ENCODE results near the gene PLPPR1.

PLPPR1 gene

GRCh38 chr9:101366038-101366756 lies 337.7 kb downstream of the PLPPR1 start:
- no peak for TF ChIP-seq CTCF (IDR thresholded peaks at IDR 0.05; ENCODE audit: low read depth, low read length, missing control alignments)
- no peak for DNase-seq (ENCODE audit: low read depth)
- no peak overlapping the region for H3K4me3 ChIP-seq (ENCODE audit: low read depth, low read length)

- DNase-seq (ENCODE audit: low read depth) = no peak
- H3K4me3 ChIP-seq (ENCODE audit: low read depth, low read length) = no peak overlapping the region
- TF ChIP-seq CTCF (IDR thresholded peaks at IDR 0.05; ENCODE audit: low read depth, low read length, missing control alignments) = no peak
These were observed 338.8 kb downstream of the PLPPR1 start for GRCh38 chr9:101367323-101367722.

- TF ChIP-seq CTCF (IDR thresholded peaks at IDR 0.05; ENCODE audit: low read depth, low read length, missing control alignments) = no peak
- no peak for DNase-seq (ENCODE audit: low read depth)
- no peak overlapping the region for H3K4me3 ChIP-seq (ENCODE audit: low read depth, low read length)
These were observed 340.8 kb downstream of the PLPPR1 start for GRCh38 chr9:101369286-101369685.

- DNase-seq (ENCODE audit: low read depth) = no peak
- H3K4me3 ChIP-seq (ENCODE audit: low read depth, low read length) = no peak overlapping the region
- TF ChIP-seq CTCF (IDR thresholded peaks at IDR 0.05; ENCODE audit: low read depth, low read length, missing control alignments) = no peak
These were observed 341.5 kb downstream of the PLPPR1 start for GRCh38 chr9:101369884-101370531.

- no peak for TF ChIP-seq CTCF (IDR thresholded peaks at IDR 0.05; ENCODE audit: low read depth, low read length, missing control alignments)
- no peak for DNase-seq (ENCODE audit: low read depth)
- no peak overlapping the region for H3K4me3 ChIP-seq (ENCODE audit: low read depth, low read length)
These were observed 343.3 kb downstream of the PLPPR1 start for GRCh38 chr9:101371813-101372212.

GRCh38 chr9:101372327-101373118 lies 344.0 kb downstream of the PLPPR1 start:
- H3K4me3 ChIP-seq (ENCODE audit: low read depth, low read length) = no peak overlapping the region
- no peak for TF ChIP-seq CTCF (IDR thresholded peaks at IDR 0.05; ENCODE audit: low read depth, low read length, missing control alignments)
- DNase-seq (ENCODE audit: low read depth) = no peak
